Measurements from ENCODE around the gene SHISA7. TPM values are rescaled to one million over a fixed set of nuclear protein-coding genes. Genes with fewer than 3 reads are reported as not detected.

SHISA7 gene
- total RNA-seq, 1 donor from 2014 or later, result 0.22 TPM

GRCh38 chr19:55486043-55486970 is 43.2 kb upstream of the SHISA7 start:
- H3K9me3 Mint-ChIP-seq, result no peaks in the 10 kb centered on the region
- no peaks in the 10 kb centered on the region for H3K27me3 Mint-ChIP-seq
- no peaks in the 10 kb centered on the region for H3K36me3 Mint-ChIP-seq
- TF ChIP-seq CTCF (conservative IDR thresholded peaks at IDR 0.05), result no peak
- peak overlapping the region; percentile 90 for H3K27ac Mint-ChIP-seq
- H3K4me3 Mint-ChIP-seq, result peak overlapping the region; percentile 86
- DNase-seq (ENCODE audit: extremely low spot score, unreplicated experiment), result no peak
- peaks cover 14% of the 10 kb centered on the region for H3K4me1 Mint-ChIP-seq (ENCODE audit: unreplicated experiment)

DNA sequence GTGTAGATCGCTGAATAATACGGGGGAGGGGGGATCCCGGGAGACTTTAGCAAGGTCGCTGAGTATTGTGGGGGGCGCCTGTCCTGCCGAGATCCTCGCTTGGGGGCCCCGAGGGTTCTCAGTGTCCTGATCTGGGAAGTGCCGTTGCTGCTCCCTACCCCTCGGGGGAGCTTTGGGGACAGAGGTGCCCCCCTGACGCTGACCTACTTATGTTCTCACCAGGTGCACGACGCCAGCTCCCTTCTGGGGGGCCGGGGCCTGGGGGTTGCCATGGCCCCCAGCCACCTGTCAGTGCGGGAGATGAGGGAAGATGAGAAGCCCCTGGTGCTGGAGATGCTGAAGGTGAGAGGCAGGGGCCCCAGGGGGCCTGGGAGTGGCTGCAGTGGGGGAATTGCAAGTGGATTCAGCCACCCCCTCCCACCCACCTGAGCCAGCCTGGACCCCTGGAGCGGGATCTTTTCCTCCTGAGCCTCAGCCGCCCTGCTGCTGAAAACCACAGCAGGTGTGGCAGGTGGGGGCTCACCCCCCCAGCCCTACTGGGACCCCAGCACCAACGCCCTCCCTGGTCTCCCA is 42.4 kb upstream of the SHISA7 start:
- peaks cover 14% of the 10 kb centered on the region for H3K4me1 Mint-ChIP-seq (ENCODE audit: unreplicated experiment)
- no peaks in the 10 kb centered on the region for H3K9me3 Mint-ChIP-seq
- no peak for TF ChIP-seq CTCF (conservative IDR thresholded peaks at IDR 0.05)

GRCh38 chr19:55484593-55485438 is 41.7 kb upstream of the SHISA7 start, which contains the start of gene NAT14:
TSS of gene NAT14 (plus strand) at chr19:55485188. CDS start at chr19:55485709, 521 bp downstream.
- Mint-ChIP-seq H3K9me3 (no peaks in the 10 kb centered on the region), H3K36me3 (no peaks in the 10 kb centered on the region), H3K4me1 (ENCODE audit: unreplicated experiment) (peaks cover 16% of the 10 kb centered on the region), H3K27ac (peak within 1 kb of the TSS; percentile 86), H3K4me3 (peak within 1 kb of the TSS; percentile 87), H3K27me3 (no peaks in the 10 kb centered on the region)
- peak; percentile 88 for DNase-seq (ENCODE audit: extremely low spot score, unreplicated experiment)
- TF ChIP-seq CTCF (conservative IDR thresholded peaks at IDR 0.05), result no peak

More for the DNA sequence above, 42.4 kb upstream of the SHISA7 start:
- H3K27ac Mint-ChIP-seq, result peak overlapping the region; percentile 86
- peak overlapping the region; percentile 87 for H3K4me3 Mint-ChIP-seq
- no peaks in the 10 kb centered on the region for H3K27me3 Mint-ChIP-seq
- DNase-seq (ENCODE audit: extremely low spot score, unreplicated experiment), result no peak
- no peaks in the 10 kb centered on the region for H3K36me3 Mint-ChIP-seq

DNA sequence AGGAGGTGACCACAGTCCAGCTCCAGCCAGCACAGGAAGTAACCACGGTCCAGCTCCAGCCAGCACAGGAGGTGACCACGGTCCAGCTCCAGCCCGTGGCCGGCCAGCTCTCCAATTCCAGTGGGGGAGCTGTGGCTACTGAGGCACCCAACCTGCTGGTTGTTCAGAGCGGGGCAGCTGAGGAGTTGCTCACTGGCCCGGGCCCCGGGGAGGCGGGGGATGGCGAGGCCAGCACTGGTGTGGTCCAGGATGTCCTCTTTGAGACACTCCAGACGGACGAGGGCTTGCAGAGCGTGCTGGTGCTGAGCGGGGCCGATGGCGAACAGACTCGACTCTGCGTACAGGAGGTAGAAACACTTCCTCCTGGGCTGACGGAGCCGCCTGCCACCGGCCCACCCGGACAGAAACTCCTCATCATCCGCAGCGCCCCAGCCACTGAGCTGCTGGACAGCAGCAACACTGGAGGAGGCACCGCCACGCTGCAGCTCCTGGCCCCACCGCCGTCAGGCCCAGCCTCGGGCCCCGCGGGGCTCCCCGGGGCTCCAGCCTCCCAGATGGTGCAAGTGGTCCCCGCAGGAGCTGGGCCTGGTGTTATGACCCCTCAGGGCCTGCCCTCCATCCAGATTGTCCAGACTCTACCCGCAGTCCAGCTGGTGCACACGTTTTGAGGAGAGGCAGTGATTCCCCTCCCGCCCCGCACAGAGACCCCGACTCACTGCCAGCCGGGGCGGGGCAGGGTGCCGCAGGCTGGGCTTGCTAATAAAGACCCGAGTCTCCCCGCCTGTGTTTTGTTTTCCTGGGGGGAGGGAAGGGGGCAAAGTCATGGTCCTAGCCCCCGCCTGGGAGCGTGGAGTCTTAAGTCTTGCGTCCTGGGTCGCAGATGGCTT is 40.8 kb upstream of the SHISA7 start:
- no peak for TF ChIP-seq CTCF (conservative IDR thresholded peaks at IDR 0.05)
- Mint-ChIP-seq H3K36me3 (no peaks in the 10 kb centered on the region), H3K27me3 (no peaks in the 10 kb centered on the region), H3K9me3 (no peaks in the 10 kb centered on the region), H3K4me1 (ENCODE audit: unreplicated experiment) (peaks cover 24% of the 10 kb centered on the region), H3K4me3 (peak overlapping the region; percentile 87), H3K27ac (no peak overlapping the region)
- no peak for DNase-seq (ENCODE audit: extremely low spot score, unreplicated experiment)
